COLO668 (cell line): Measurements from ENCODE around the gene MIAT.
A peak's percentile ranks its signal among the peaks of the same experiment; 100 is the strongest.
"Not testable (repeated sequence)": the region's sequence is repeated elsewhere in the genome, so short reads cannot be mapped to it uniquely, and the experiment has no call there.

Source experiments
- DNase-seq: peaks from one replicate; lab custom pipeline; 2025; ENCODE audit not compliant: unreplicated experiment; lab: John Stamatoyannopoulos, UW

Gene MIAT

DNA sequence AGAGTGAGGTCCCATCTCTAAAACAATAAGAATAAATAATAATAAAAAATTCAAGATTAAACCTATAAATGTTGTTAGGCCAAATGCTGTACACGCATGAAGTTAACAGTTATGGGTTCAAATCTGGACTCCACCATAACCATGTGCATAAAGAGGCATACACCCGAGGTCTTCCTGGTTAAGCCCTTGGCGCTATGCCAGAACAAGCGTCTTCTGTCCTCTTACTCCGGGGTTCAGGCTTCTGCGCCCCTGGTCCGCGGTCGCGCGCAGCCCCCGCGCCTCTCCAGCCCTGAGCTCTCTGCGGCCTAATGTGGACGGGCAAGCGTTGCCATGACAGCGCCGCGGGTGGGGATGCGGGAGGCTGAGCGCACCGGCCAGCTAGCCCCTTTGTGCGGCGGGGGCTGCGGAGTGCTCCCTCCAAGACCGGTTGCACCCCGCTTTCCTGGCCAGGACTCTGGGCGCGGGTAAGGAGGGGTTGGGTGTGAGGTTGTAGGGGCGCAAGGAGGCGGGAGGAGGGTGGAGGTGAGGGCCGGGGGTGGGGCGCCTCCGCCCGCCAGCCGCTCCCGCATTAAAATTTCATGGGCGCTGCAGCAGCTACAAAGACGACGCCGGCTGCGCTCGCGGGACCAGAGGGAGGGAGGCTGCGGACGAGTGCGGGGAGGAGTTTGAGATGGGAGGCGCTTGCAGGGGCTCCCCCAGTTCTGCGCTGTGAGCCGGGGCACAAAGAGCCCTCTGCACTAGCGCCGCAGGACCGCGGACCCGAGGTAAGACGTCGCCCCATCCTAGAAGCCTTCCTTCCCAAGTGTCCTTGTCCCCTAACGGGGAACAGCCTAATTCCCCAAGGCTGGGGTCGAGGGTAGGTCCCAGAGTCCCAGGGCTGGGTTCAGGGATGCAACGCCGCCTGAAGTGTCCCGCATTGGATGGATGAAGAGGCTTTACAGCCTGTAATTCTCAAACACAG, at the start of gene MIAT:
Gene MIAT, plus strand, starts transcription at position 698 of the 961 bp plus-strand sequence.
- peak; percentile 83 for DNase-seq

DNA sequence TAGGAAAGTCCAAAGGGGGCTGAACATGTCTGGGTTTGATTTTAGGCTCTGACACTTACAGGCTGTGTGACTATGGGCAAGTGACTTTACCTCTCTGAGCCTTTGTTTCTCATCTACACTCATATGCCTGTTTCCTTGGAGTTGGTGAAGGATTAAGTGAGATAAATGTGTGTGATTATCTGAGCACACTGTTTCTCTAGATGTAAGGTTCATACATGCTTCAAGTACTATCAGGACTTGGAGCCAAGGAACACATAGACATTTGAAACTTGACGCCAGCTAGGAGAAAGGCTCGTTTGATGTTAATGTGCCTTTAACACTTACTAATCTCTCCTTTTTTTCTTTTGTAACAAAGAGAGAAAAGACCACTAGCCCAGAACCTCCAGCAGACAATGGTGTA, 49.3 kb upstream of the MIAT start:
- no peak for DNase-seq

DNA sequence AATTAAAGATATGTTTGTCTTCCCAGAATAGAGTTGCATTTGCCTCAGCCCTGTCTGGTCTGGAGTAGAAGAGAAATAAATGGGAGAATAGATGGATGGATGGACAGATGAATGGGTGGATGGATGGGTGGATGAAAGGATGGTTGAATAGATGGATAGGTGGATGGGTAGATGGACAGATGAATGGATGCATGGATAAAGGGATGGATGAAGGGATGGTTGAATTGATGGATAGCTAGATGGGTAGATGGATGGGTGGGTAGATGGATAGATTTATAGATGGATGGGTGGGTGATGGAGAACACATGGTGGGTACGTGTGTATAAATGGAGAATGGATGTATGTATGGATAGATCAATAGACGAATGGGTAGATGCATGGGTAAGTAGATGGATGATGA, 48.1 kb upstream of the MIAT start:
- DNase-seq, result no peak

DNA sequence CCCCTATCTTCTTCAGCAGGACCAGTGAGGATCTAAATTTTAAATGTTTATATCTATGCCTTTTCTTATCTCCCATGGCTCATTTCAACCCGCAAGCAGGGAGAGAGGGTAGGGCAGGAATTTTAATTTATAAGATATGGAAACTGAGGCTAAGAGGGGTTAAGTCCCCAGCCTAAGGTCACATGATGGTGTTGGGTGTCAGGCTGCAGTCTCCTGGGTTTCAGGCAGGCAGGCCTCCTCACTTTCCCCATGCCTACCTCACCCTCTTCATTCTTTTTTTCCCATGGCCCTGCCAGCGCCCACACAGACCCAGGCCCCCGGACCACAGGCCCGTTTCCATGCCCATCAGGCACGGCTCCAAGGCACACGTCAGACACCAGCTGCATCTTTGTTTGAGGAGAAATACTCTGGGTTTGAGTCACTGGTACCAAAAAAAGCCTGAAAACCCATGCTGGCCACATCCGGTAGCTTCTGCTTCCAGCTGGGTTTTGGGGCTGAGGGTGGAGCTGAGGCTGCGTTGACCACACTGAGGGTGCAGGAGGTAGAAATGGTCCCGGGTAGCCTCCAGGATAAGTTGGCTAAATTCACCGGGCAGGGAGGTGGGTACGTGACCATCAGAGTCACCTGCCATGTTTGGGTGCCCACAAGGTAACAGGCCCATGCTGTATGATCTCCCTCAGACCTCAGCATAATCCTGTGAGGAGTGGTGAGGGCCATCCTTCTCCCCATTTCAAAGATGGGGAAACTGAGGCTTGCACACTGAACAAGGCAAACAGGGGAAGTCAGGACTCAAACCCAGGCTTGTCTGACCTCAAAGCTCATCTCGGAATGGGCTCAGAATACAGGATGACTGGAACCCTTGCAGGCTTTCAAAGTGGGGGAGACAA, 47.1 kb upstream of the MIAT start:
- DNase-seq, result no peak

DNA sequence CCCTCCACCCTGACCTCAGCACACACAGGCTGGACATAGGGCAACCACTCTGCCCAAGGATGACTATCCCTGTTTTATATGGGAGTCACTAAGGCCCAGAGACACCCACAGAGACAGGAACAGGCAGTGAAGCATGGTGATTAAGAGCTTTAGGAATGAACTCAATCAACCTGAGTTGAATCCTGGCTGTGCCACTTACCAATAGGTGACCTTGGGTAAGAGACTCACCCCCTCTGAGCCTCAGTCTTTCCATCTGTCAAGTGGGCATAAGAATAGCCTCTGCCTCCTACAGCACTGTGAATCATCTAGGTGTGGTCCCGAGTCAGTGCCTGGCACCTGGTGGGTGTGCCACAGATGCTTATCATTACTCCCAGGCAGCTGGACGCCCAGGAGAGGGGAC, 46.4 kb upstream of the MIAT start:
- no peak for DNase-seq

DNA sequence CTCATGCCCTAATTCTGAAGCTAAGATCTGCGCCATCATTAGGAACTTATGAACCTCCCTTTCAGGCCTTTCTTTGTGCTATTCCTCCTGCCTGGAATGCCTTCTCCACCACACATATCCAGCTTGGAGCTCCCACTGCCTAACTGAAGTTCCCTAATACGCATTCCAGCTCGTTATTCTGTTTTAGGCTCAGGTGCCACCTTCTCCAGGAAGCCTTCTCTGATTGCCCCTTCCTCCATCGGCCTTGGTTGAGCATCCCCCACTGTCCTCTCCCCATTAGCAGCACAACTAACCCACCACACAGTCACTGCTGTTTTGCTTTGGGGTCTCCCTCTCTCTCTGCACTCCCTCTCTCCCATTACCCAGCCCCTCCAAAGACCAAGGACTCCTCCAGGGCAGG, 44.7 kb upstream of the MIAT start:
- no peak for DNase-seq

DNA sequence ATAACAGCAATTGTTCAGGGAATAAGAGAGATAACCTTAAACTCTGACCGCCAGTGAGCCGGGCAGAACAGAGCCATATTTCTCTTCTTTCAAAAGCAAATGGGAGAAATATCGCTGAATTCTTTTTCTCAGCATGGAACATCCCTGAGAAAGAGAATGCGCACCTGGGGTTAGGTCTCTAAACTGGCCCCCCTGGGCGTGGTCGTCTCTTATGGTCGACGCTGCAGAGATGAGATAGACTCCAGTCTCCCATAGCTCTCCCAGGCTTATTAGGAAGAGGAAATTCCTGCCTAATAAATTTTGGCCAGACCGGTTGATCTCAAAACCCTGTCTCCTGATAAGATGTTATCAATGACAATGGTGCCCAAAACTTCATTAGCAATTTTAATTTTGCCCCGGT, 43.6 kb upstream of the MIAT start:
- not testable (repeated sequence) for DNase-seq

DNA sequence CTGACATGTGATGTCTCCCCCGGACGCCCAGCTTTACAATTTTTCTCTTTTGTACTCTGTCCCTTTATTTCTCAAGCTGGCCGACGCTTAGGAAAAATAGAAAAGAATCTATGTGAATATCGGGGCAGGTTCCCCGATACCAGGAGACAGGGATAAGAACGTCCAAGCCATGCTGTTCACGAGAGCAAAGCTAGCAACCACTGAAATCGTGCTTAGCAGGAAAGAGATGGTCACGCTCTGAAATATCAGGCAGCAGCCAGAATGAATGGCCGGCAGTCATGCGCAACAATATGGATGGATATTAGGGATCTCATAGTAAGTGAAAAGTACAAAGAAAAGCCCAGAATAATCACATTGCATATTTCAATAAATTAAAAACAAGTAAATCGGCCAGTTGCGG, 43.1 kb upstream of the MIAT start:
- DNase-seq, result no peak

DNA sequence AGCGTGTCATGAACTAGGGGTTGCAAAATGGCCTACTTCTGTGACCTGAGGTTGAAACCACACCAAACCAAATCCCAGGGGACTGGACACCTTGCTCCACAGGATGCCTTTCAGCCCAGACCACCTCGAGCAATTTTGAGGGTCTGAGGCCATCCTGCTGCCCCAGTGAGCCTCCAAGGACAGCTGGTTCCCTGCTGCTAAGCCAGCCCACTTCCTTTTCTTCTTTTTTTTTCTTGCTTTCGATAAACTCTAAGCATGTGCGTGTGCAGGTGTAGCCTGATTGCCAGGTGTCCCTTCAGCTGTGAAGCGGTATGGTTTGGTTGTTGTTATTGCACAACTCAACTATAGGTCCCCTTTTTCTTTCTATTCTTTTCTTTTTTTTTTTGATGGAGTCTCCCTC, 42.2 kb upstream of the MIAT start:
- DNase-seq, result no peak

DNA sequence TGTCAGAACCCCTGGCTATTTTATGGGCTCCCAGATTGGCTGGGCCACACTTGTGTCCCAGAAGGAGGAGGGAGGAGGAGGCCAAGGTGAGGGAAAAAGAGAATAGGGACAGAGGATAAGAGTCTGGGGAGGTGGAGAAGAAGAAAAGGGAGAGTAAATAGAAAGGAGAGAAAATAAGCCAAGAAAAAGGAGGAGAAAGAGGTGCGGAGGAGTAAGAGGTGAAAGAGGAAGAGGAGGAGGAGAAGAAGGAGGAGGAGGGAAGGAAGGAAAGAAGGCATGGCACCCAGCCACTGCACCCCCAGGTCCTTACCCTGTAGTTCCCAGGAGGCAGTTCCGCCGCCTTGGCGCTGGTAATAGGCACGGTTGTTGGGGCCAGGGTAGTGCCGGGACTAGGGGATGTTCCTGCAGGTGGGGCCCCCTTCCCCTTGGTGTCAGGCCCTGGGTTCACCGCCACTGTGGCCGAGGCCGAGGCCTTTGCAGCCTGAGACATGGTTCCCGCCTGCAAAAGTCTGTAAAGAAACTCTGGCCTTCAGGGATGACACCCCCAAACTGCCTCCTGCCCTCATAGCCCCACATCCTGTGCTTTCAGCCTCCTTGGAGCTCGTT, 41.5 kb upstream of the MIAT start:
- no peak for DNase-seq

DNA sequence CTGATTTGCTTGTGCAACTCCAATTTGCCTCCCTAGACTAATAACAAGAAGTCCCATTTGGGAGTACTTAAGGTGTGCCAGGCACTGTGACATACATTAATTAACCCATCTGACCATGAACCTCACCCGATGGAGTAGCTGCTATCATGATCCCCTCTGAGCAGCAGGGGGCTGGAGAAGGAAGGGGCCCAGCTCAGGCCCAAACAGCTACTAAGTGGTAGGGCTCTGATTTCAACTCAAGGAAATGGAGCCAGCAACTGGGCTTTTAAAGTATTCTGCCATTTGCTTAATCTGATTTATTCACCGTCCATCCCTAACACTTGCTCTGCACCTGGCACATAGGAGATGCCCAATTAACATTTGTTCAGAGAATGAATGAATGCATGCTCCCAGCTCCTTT, 40.7 kb upstream of the MIAT start:
- DNase-seq, result no peak

DNA sequence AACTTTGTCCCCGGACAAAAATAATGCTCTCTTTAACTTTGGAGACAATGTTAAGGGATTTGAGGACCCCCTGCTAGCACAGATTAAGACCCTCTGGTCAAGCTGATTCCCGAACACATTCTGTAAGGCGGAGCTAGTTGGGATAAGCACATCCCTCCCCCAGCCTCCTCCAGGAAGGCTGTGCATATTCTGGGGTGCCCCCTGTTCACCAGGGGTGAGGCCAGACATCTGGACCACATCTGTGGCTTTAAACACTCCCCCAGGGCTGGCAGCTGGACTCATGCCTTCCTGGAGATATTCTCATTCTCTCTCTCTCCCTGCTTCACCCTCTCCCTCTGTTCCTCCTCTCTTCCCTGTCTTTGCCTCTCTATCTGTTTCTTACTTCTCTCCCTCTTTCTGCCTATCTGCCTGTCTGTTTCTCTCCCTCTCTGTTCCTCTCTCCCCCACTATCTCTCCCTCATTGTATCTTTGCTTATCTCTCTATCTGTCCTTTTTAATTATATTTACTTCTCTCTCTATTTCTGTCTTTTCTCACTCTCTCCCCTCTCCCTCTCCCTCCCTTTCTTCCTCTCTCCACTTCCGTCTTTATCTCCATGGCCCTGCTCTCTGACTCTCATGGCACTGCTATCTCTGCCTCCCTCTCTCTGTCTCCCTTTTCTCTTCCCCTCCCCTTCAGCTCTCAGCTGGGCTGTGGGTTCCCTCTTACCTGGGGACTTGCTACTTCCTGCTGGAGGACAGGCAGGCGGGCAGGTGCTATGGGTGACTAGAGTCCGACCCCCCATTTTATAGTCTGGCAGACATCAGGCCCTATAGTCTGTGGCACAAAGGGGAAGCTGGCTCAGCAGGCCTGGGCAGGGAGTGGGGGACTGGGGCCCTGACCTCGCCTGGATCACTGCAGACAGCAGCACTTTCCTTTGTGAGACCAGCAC, 39.9 kb upstream of the MIAT start, which contains the start of gene CRYBB1:
Gene CRYBB1, minus strand, starts transcription at position 757 of the 929 bp plus-strand sequence. CDS start 1,708 bp downstream, outside the sequence.
- DNase-seq, result no peak

DNA sequence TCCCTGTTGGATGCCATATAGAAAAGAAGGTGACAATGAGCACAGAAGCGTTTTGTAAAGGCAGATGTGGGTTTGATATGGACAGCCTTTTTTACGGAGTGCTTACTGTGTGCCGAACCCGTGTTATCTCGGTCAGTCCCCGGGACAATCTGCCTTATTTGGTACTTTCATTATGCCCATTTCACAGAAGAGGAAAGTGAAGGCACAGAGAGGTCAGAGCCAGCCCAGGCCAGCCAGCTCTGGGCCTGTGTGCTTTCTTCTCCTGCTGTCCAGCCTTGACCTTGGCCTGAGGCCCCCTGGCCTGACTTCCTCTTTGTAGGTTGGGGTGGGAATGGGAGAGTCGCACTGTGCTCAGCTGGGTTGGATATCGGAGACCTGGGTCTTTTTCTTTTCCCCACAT, 38.9 kb upstream of the MIAT start:
- DNase-seq, result no peak

DNA sequence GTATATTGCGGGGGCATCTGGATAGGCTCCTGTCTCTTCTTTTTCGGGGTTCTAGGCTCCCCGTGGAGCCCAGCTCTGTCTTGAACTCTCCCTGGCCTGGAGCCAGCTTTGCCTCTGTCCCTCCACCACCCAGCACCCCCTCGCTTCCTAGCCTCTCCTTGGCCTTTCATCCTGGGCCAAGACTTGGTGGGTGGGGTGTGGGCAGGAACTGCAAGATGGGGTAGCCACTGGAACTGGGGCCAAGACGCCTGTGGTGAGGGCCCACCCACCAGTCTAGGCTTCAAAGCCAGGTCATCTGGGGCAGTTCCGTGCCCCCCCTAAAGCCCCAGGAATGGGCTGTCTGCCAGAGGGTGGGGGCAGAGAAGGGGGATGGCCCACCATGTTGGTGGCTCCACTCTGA, 37.9 kb upstream of the MIAT start:
- DNase-seq, result no peak

DNA sequence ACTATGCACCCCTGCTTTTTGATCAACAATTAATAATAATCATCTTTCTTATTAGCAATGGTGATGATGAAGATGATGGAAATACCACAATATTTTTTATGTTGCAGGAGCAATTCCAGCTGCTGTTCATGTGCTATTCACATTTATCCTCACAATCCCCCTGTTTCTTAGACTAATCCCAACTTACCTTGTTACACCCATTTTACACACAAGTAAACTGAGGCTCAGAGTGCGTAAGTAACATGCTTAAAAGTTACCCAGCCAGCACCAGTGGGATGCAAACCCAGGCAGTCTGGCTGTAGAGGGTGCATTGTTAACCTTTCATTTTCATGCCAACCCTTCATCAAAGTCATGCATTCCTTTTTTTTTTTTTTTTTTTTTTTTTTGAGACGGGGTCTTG, 37.2 kb upstream of the MIAT start:
- no peak for DNase-seq

DNA sequence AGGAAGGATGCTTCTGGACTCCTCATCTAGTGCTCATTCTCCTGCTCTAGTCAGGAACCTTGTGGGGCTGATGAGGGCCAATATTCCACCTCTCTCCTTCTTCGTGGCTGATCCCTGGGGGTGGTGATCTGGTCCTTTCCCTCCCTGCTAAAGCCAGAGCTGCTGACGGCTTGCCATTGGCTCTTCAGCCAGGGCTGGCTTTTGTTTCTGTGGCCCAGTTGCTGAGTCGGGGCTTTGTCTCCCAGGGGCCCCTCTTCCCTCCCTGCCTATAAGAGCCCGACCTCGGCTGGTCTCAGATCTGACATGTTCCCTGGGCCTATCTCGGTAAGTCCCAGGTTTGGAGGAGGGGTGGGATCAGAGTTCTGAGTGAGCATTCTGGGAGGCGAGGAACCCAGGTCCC, 35.7 kb upstream of the MIAT start, which contains the start of gene CRYBA4:
Gene CRYBA4, plus strand, starts transcription at position 301 of the 400 bp plus-strand sequence. CDS start 634 bp downstream, outside the sequence.
- DNase-seq, result no peak

DNA sequence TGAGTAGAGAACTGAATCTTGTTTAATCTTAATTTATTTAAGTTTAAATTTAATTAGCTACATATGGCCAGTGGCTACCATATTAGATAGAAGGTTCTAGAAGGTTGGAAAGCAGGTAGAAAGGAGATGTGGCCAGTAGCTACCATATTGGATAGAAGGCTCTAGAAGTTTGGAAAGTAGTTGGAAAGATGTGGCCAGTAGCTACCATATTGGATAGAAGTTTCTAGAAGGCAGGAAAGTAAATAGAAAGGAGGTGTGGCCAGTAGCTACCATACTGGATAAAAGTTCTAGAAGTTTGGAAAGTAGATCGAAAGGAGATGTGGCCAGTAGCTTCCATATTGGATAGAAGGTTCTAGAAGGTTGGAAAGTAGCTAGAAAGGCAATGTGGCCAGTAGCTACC, 33.4 kb upstream of the MIAT start:
- no peak for DNase-seq

DNA sequence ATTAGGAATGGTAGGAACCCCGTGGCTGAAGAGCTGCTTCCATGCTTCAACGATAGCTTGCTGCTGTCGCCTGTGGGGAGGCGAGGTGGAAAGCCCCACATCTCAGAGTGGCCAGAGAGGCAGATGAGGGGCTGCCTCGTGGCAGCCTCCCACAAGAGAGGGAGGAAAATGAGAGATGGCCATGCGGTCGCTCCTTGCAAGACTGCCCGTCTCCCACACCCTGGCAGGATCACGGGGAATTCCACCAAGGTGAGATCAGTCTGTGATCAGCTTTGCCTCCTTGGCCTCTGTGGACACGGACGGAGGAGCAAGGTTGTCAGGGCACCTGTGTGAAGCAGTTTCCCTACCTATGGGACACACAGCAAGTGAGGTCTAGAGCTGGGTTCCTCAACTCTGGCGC, 32.6 kb upstream of the MIAT start:
- DNase-seq, result no peak

DNA sequence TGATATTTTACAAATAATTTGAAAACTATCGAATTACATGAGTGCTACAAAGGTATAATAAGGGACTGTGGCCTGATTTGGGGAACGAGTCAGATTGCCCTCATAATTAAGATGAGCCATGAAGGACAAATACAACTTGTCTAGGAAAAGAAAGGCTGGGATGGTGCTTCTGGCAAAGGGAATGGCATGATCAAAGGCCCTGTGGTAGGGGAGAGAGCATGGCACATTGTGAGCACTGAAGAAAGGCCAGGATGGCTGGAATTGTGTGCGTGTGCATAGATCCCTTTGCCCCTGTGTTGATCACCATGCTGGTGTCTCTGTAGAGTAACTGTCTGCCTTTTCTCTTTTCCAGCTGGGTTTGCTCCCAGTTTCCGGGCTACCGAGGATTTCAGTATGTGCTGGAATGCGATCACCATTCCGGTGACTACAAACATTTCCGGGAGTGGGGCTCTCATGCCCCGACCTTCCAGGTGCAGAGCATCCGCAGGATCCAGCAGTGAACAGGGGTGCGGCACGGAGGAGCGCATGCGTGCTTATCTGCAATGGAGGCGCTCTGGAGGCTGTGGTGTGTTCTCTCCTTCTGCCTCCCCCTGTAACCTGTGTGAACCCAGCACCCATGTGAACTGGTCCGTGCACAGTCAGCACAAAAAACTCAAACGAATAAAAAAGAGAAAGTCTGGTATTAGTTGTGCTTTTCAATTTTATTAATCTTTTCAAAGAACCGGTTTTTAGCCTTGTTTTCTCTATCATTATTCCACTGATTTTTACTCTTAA, 27.2 kb upstream of the MIAT start:
- no peak for DNase-seq
